Erythroblast (primary cell): Measurements from ENCODE around the gene CBFB.
A peak's percentile ranks its signal among the peaks of the same experiment; 100 is the strongest.

Experiments used
- DNase-seq, 2 experiments: peaks; one replicate each; lab custom pipeline; 2025; lab: John Stamatoyannopoulos, UW
- GATA1 ChIP-seq: IDR thresholded peaks from 2 replicates; pipeline ENCODE4 v1.6.1; 2011; ENCODE audit warnings: low read depth, mild to moderate bottlenecking, control low read depth, low read length, moderate library complexity
- POLR2A ChIP-seq: IDR thresholded peaks from 2 replicates; pipeline ENCODE4 v1.6.1; 2011; ENCODE audit warnings: mild to moderate bottlenecking, low read length

Gene CBFB

GRCh38 chr16:67150047-67150832, 121.3 kb downstream of the CBFB start:
- TF ChIP-seq POLR2A (no peak), GATA1 (no peak)
- DNase-seq, result peak; percentile 64 to 69
